ENCODE measurements around the gene SNRNP40.
"Not testable (repeated sequence)": the region's sequence is repeated elsewhere in the genome, so short reads cannot be mapped to it uniquely, and the experiment has no call there.

Gene SNRNP40

DNA sequence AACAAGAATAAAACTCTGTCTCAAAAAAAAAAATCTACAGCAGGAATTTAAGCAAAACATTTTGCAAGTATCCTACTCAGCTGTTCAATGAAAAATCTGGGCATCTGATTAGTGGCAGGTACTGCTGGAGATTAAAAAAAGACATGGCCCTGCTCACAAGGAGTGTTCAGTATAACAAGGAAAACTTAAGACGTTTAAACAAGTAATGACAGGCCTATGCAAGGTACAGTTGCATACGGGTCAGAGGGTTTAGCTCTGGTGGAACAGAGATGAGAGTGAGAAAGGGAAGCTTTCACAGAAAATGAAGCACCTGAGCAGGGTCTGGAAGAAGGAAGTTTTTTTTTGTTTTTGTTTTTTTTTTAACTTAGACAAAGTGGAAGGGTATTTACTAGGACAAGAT is 23.0 kb downstream of the SNRNP40 start:
- no peak for DNase-seq

DNA sequence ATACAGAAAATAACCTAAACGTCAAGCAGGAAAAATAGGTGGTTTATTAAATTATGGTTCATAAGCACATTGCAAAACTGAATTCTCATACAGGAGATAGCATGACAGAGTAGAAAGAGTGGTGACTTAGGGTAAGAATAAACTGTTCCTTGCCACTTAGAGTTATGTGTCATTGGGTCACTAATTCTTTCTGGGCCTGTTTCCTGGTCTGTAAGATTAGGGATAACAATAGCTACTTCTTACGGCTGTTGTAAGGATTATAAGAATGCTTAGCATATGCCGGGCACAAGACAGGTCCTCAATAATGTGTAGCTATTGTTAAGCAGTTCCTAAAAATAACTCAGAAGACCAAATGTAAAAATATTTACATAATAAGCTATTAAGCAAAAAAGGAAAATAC is 24.2 kb downstream of the SNRNP40 start:
- DNase-seq, result no peak

DNA sequence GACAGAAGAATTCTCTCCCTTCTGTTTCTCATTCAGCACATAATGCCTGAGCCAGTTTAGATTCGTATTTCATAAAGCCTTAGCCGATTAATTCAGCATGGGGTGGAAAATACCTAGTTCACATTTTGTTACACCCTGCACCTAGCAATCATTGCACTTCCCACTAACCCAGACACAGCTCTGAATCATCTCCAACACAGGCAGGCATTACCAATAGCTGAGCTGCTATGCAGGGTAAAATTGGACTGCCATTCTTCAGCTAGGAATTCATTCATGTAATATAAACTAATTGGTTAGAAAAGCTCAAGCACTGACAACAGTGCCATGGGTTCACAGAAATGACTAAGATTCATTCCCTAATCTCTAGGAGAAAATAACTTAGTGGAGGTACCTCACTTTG is 30.0 kb downstream of the SNRNP40 start:
- no peak for DNase-seq

DNA sequence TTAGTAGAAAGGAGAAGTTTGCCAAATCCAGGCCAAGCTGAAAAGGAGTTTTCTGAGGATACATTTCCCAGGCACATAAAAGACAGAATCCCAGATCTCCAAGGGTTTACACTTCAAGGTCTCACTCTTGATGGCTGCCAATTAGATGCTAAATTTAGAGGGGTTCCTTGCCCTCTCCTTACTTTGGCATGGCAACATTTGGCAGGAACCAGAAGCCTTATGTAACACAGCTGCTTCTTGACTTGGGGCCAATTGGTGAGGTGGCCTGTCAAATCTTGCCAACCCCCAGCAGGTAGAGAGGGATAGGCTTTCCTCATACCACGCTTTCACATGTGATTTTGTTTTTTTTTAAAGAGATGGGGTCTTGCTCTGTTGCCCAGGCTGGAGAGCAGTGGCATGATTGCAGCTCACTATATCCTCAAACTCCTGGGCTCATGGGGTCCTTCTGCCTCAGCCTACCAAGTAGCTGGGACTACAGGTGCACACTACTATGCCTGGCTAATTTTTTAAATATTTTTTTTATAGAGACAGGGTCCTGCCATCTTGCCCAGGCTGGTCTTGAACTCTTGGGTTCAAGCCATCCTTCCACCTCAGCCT is 31.7 kb downstream of the SNRNP40 start:
- DNase-seq, result no peak

DNA sequence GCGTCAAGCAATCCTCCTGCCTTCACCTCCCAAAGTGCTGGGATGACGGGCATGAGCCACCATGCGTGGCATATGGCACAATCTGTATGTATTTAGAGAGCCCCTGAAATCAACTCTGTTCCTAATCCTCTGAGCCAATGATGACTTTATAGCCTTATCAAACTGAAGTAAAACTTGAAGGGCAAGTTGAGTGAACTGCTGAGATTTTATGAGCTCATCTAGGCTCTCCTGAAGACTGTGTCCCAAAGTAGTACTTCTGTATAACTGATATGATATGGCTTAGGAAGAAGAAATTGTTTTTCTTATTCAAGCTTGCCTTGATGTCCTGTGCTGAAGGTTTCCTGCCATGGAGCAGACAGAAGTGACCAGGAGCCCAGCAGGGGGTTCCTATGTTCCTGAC is 33.2 kb downstream of the SNRNP40 start:
- DNase-seq, result no peak

DNA sequence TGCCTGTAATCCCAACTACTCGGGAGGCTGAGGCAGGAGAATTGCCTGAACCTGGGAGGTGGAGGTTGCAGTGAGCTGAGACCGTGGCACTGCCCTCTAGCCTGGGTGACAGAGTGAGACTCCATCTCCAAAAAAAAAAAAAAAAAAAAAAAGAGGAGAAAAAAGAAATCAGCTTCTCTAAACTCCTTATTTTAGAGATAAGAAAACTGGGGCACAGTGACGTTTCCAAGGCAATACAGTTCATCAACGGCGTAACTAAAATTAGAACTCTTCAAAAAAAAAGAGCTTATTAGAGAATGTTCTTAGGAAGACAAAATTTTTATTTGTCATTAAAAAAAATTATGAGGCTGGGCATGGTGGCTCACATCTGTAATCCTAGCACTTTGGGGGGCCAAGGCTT is 34.2 kb downstream of the SNRNP40 start:
- DNase-seq, result not testable (repeated sequence)

DNA sequence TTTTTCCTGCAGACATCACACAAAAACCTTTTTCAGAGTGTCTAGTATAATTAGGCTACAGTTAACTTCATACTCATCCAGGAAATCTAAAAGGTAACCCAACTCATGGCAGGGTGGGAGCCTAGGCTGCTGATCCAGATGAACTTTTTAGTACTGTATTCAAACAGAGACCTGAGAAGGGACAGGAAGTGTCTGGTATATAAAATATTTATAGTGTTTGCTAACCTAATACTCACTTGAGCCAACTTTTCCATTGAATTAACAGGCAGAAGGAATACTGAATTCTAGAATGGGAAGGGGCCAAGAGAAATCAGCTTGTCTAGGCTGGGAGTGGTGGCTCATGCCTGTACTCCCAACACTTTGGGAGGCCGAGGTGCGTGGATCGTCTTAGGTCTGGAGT is 34.7 kb downstream of the SNRNP40 start:
- no peak for DNase-seq

DNA sequence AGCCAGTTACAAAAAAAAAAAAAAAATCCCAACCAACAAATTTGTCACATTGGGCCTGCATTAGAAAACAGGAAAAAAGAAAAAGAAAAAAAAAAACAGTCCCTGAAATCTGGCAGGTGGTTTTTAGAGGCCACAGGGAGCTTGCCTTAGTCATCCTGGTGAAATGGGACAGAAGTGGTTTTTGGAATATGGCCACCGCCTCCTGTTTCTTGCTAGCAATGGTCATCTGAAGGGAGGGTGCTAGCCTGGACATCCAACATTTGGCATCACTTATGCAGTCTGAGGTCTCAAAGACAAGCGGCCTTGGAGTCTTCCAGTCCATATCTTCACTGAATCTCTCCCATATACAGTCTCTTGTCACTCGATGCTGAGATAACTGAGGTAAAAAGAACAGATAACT is 36.8 kb downstream of the SNRNP40 start:
- DNase-seq, result no peak

DNA sequence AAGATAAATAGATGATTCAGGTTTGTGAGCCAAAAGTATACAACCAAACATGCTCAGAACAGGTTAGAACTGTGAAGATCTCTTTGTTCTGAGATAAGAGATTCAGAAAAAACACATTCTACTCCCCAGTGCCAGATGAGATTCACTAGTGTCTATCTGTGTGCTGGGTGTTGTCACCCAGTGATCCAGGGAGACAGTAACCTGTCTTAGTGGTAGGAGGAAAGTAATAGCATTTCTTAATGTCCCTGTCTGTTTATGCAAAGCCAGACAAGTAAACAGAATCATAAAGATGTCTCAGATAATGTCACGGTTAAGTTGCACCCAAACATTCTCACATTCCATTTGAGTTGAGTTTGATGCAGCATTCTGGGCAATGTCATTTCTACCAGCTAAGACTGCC is 38.0 kb downstream of the SNRNP40 start:
- DNase-seq, result no peak

DNA sequence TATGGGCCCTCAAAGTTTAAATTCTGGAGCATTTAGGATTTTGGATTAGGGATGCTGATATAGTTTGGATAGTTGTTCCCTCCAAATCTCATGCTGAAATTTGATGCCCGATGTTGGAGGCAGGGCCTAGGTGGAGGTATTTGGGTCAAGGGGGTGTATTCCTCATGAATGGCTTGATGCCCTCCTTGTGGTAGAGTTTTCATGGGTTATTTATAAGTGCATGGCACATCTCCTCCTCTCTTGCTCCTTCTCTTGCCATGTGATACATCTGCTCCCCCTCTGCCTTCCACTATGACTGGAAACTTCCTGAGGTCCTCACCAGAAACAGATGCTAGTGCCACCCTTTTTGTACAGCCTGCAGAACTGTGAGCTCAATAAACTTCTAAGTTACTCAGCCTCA is 39.4 kb downstream of the SNRNP40 start:
- no peak for DNase-seq

DNA sequence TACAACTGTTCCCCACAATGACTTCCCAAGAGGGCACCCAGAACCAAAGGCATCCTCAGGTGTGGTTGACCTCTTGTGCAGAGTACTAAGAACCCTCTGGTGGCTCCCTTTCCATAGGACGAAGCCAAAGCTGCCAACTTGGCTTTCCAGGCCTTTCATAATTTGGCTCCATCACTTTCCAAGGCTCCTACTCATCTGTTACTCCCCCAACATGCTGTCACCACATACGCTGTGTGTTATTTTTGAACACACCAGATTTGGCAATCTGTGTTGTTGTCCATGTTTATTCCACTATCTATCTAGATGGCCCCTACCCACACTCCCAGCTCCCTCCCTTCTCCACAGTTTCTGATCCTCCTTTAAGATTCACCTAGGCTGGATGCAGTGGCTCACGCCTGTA is 46.7 kb downstream of the SNRNP40 start:
- no peak for DNase-seq

DNA sequence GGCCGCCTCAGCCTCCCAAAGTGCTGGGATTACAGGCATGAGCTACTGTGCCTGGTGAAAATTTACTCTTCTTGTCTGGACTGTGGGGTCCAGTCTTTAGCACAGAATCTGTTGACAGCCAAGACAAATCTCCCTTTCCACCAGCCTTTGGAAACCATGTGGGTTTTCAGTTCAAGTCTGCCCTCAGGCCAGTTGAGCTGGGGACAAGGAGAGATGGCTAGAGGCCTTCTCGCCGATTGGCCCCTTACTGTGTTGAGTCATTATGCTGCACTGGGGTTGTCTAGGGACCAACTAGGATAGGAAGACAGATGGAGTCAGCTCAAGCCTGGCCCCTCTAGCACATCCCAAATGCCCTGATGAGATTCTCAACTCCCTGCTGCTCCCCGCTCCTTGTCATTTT is 48.3 kb downstream of the SNRNP40 start:
- DNase-seq, result no peak

DNA sequence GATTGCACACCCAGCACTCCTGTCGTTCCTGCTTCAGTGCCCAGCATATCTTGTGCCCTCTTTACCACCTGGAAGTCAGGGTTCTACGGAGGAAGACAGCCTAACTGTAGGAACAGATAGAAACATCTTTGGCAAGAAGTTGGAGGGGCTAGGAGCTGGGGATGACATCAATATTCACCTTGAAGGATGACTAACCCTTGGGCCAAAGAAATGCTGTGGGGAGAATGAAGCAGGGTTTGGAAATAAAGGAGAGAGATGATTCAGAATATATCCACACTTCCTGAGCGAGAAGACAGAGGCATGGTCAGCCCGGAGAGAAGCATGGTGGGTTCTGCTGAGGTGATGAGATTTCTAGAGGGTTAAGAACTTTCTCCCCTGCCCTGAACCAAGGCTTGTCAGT is 52.3 kb downstream of the SNRNP40 start:
- DNase-seq, result no peak

DNA sequence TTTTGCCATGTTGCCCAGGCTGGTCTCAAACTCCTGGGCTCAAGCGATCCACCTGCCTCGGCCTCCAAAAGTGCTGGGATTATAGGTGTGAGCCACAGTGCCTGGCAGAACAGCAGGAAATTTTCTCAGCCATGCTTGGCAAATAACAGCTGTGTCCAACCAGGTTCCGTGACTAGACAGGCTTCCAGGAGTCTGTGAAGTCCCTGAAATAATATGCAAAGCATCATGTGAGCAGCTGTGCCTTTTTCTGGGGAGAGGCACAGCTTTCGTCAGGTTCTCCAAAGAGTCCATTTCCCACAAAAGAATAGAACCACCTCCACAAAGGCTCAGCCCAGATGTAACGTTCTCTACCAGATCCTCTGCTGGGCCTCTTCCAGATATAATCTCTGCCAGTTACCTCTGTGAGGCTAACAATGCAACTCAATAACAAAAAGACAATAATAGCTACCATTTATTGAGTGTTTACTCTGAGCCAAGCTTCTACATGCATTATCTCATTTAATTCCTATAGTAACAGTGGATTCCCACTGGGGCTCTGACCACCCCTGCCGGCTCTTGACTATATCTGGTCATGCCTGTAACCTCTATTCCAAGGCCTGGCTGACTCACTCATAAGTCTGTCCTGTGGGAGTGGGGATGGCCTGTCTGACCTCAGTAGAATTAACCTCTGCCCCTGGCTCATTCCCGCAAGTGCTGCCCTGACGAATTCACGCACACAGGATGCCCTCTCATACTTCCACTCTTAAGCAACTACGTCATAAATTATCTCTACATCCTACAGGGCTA is 52.9 kb downstream of the SNRNP40 start:
- DNase-seq, result no peak

DNA sequence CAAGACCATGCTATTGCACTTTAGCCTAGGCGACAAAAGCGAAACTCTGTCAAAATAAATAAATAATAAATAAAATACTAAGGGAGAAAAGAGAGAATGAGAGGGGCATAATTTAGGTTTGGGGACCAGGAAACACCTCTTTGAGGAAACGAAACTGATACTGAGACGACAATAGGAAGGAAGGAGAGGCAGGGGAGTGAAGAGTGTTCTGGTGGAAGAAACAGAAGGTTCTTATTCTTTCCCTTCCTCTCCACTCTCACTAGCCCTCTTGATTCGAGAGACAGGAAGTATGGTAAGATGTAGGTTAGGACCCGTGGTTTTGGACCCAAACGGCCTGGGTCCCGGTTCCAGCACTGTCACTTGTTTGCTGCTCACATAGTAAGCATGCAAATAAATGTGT is 55.3 kb downstream of the SNRNP40 start:
- DNase-seq, result no peak

DNA sequence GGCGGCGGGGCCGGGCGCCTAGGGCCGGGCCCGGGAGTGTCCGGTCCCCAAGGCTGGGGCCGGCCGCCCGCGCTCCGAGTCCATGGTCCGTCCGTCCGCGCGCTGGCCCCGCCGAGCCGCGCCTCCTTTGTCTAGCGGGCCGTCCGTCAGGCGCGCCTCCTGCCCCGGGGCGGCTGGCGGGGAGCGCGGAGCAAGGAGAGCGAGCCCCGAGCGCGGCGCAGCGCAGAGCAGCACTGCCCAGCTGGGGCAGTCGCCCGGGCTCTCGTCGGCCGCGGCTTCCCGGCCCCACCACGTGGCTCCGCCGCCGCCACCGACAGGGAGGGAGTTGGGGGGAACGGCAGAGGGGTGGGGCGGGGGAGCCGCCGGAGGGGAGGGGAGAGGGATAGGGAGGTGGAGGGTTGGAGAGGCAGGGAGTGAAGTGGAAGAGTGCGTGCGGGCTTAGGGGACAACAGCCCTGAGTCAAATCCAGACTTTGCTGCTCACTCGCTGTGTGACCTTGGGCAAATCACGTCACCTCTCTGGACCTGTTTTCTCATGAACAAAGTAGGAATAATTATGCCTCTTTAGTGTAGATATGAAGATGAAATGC is 56.8 kb downstream of the SNRNP40 start, which contains the start of gene NKAIN1:
NKAIN1 (minus strand) TSS at position 235 of the 589 bp plus-strand sequence. CDS start 340 bp downstream, outside the sequence.
- DNase-seq, result peak; percentile 37

DNA sequence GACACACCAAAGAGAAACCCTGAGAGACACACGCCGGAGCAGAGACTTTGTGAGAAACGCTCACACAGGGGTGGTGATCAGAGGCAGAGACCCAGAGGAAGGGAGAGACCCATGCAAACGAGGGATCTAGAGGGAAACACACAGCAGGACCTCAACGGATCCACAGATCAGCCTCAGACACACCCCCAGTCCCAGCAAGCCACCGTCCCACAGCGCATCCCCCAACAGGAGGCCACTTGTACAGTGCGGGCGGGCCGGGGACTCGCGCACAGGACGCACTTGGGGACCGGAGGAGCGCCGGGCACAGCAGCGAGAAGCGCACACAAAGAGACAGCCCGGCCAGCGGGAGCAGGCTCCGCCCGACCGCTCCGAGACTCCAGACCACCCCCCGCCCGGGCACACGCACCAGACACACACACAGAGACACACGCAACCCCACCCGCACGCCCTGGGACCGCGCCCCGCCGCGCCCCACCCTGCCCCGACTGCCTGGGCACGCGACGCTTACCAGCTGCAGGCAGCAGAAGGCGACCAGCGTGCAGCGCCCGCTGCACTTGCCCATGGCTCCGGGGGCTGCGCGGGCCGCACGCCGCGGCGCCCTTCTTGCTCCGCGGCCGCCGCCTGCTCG is 57.5 kb downstream of the SNRNP40 start:
- DNase-seq, result peak; percentile 56

DNA sequence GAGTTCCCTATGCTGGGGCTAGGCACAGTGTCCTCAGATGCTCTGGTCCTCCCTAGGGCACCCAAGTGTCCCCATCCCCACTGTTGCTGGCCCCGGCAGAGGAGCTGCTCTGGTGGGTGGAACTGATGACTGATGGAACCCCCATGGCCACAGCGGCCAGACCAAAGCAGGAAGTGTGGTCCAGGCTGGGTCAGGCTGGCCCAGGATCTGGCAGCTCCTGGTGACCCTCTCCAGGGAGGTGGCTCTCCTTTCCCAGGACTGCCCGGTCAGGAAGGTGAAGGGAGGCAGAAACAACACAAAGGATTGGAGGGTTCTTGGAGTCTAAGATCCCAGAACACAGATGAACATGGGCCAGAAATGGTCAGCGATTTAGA is 58.0 kb downstream of the SNRNP40 start:
- peak; percentile 56 for DNase-seq

DNA sequence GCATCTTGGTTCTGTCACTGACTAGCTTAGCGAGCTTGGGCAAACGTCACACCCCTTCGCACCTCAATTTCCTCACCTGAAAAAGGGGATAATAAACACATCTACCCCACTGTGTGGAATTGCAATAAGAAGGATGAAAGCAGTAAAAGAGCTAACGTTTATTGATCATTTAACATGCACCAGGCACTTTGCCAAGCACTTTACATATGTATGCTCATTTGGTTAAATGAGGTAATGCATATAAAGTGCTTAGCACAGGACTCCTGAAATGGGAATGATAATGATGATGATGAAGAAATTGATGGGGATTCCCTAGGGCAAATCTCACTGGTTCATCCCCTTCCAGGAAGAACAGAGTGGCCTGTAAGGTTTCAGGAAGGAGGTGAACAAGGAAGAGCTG is 61.7 kb downstream of the SNRNP40 start:
- no peak for DNase-seq

DNA sequence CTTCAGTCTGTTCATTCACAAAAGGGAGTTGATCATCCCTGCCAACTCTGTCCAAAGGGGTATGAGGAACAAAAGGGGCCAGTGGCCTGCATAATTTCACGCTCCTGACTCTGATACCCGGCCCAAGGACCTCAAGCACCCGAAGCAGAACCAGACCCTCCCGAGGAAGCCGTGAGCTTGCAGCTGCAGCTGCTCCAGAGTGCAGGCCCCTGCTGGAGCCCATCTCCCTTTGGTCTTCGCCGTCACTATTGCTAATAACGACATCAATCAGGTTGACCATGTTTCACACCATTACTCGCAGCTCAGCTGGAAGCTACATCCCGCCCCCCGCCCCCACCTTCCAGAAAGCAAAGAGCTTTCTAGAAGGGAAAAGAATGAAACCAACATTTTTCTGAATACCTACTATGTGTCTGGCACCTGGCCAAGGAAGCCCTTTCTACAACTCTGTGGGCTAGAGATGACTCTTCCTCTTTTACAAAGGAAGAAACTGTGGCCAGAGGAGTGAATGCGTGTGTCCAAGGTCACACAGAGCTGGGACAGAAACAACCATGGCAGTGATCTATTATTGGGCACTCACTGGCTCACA is 62.4 kb downstream of the SNRNP40 start:
- no peak for DNase-seq

DNA sequence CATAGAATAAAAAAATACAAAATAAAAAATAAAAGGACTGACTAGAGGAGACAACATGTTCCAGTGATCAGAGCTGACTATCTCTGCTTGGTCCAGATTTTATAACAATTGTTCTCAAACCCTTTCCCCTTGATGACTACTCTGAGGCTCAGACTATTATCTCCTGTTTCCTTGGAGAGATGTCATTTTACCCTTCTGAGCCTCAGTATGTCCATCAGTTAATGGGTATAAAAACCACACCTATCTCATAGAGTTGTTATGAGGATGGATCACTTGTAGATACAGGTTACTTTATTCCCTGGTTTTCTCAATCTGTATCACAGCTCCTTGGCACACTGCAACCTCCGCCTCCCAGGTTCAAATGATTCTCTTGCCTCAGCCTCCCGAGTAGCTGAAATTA is 63.9 kb downstream of the SNRNP40 start:
- DNase-seq, result no peak

DNA sequence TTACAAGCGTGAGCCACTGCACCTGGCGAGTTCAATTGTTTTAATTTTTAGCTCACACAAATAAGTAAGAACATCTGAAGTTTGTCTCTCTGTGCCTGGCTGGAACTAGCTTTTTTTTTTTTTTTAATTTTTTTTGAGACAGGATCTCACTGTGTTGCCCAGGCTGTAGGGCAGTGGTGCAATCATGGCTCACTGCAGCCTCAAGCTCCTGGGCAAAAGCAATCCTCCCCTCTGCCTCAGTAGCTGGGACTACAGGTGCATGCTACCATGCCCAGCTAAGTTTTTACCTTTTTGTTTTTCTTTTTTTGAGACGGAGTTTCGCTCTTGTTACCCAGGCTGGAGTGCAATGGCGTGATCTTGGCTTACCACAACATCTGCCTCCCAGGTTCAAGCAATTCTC is 64.8 kb downstream of the SNRNP40 start:
- DNase-seq, result no peak

DNA sequence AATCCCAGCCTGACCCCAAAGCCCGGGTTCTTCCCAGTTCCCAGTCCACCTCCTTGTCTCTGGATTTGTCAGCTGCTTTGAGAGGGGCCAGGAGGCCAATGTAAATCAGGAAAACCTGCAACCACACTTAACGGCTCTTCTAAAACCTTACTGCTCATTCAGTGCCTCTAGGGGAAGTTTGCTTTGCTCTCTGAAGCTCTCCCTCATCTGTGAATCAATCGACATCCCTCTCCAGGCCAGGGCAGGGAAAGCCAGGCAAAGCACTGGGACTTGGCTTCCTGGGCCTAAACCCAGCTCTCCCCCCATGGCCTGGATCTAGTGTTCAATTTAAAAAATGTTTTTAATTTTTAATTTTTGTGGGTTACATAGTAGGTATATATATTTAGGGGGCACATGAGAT is 66.2 kb downstream of the SNRNP40 start:
- DNase-seq, result no peak

DNA sequence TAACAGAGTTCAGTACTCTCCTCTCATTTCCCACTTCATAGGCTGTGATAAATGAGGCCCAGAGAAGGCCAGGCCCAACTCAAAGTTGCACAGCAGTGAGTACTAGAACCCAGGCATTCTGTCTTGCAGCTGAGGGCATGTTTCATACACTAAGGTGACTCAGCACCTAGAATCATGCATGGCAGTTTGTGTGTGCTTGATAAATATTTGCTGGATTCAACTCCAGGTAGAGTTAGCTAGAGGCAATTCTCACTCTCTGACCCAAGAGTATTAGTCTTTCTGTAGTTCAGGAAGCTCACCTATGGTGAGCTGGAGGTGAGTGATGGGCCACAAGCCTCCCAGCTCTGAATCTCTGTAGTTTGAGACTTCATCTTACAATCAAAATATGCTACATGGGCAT is 67.6 kb downstream of the SNRNP40 start:
- DNase-seq, result no peak
